Uterus (tissue), 4 donors: Measurements from ENCODE around the gene STPG2. TPM values are rescaled to one million over a fixed set of nuclear protein-coding genes. Genes with fewer than 3 reads are reported as not detected.

Source experiments
- DNase-seq, 2 donors: peaks; one replicate each; pipeline ENCODE4 v3.0.0-alpha.2; 2019 to 2020
- H3K27ac ChIP-seq, 2 donors: fragments of 200-600 bp; sonication (generic); 1 replicate in 1 of 2; 2 replicates in 1 of 2; pipeline ENCODE4 v1.5.1; 2016 to 2018
- H3K27me3 ChIP-seq, 2 donors: fragments of 200-600 bp; sonication (generic); one replicate each; pipeline ENCODE4 v1.5.1; 2018 to 2019; ENCODE audit warnings: control low read depth in 1 of 2
- H3K36me3 ChIP-seq, 2 donors: fragments of 200-600 bp; sonication (generic); one replicate each; pipeline ENCODE4 v1.5.1; 2019; ENCODE audit warnings: control low read depth in 1 of 2
- H3K4me1 ChIP-seq, 2 donors: fragments of 200-600 bp; sonication (generic); one replicate each; pipeline ENCODE4 v1.5.1; 2018 to 2019; ENCODE audit warnings: control low read depth in 1 of 2
- H3K4me3 ChIP-seq, 2 donors: fragments of 200-600 bp; sonication (generic); 1 replicate in 1 of 2; 2 replicates in 1 of 2; pipeline ENCODE4 v1.5.1; 2018 to 2019; ENCODE audit warnings: mild to moderate bottlenecking in 1 of 2
- H3K9me3 ChIP-seq, 2 donors: fragments of 200-600 bp; sonication (generic); one replicate each; pipeline ENCODE4 v1.5.1; 2019; ENCODE audit warnings: control low read depth in 1 of 2
- POLR2A ChIP-seq, 2 donors: fragments of 450-650 bp; IDR thresholded peaks; one replicate each; pipeline ENCODE4 v1.6.1; 2016; ENCODE audit warnings: antibody characterized with exemption in 2 of 2, mild to moderate bottlenecking in 1 of 2, moderate library complexity in 1 of 2
- intact Hi-C: fragments of 100-400 bp; cut with DNase I; formaldehyde crosslinking; loops from one replicate; pipeline ENCODE4 v1.15.1; 2023; ENCODE audit warnings: low total_unique reads
- total RNA-seq, 4 donors: library from RNA; depleted of rRNA in 3 of 4; stranded (reverse); fragments of >200 nt in 3 of 4; gene quantifications; one replicate each; pipeline versions ENCODE4 v1.1.0 to v1.2.4, GENCODE V29; 2014 to 2023
- TF ChIP-seq, protein P1 (sequence below), 4 experiments: fragments of 200-600 bp in 2 of 4; fragments of 450-650 bp in 2 of 4; sonication (generic) in 2 of 4; IDR thresholded peaks; one replicate each; pipeline ENCODE4 v1.5.1; 2016 to 2019; ENCODE audit warnings: antibody characterized with exemption in 4 of 4, mild to moderate bottlenecking in 2 of 4, moderate library complexity in 1 of 4
- donor health status: DM: yes; HTN: yes; CAD: no.

STPG2 gene
- total RNA-seq, 4 donors from 2014 or later = 0.26 to 1.0 (median 0.61) TPM; not detected in 1

DNA sequence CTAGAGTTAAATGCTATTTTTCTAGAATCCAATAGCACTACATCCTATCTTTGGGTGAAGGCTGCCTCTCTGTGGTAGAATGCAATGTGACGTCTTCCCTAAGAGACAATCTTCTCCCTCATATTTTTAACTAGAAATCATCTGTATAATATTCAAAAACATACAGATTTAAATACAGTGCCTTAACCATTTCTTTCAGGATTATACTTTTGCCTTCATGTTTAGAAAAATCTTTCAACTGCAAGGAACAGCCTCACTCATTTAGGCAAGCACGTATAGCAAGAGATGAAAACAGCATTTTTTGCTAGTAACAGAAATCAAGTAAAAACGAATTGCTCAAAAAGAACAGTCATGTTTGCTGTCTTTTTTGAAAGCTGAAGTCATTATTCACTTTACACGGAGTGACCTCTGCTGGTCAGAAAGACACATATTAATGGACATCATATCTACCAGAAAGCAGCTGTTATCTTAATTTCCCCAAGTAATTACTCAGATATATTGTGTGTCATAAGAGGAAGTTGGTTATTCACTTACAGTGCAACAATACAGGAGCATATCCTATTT is 422.3 kb downstream of the STPG2 start:
- DNase-seq = no peak
- Histone ChIP-seq H3K27ac (no peak overlapping the region), H3K36me3 (no peaks in the 10 kb centered on the region), H3K4me3 (no peak overlapping the region), H3K27me3 (no peaks in the 10 kb centered on the region), H3K4me1 (no peaks in the 10 kb centered on the region), H3K9me3 (no peaks in the 10 kb centered on the region)
- intact Hi-C loops = no loop called here
- TF ChIP-seq POLR2A (IDR thresholded peaks at IDR 0.05) = no peak
- TF ChIP-seq, protein P1, sequence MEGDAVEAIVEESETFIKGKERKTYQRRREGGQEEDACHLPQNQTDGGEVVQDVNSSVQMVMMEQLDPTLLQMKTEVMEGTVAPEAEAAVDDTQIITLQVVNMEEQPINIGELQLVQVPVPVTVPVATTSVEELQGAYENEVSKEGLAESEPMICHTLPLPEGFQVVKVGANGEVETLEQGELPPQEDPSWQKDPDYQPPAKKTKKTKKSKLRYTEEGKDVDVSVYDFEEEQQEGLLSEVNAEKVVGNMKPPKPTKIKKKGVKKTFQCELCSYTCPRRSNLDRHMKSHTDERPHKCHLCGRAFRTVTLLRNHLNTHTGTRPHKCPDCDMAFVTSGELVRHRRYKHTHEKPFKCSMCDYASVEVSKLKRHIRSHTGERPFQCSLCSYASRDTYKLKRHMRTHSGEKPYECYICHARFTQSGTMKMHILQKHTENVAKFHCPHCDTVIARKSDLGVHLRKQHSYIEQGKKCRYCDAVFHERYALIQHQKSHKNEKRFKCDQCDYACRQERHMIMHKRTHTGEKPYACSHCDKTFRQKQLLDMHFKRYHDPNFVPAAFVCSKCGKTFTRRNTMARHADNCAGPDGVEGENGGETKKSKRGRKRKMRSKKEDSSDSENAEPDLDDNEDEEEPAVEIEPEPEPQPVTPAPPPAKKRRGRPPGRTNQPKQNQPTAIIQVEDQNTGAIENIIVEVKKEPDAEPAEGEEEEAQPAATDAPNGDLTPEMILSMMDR (IDR thresholded peaks at IDR 0.05) = no peak

GRCh38 chr4:97691111-97691605 is 452.1 kb downstream of the STPG2 start:
- Histone ChIP-seq H3K27ac (no peak overlapping the region), H3K4me1 (no peaks in the 10 kb centered on the region), H3K9me3 (peaks cover 0 to 5% of the 10 kb centered on the region in 2 donors), H3K36me3 (no peaks in the 10 kb centered on the region), H3K4me3 (no peak overlapping the region), H3K27me3 (no peaks in the 10 kb centered on the region)
- no peak for TF ChIP-seq POLR2A (IDR thresholded peaks at IDR 0.05)
- TF ChIP-seq, protein P1 (IDR thresholded peaks at IDR 0.05) = no peak
- intact Hi-C loops = no loop called here
- DNase-seq = no peak

DNA sequence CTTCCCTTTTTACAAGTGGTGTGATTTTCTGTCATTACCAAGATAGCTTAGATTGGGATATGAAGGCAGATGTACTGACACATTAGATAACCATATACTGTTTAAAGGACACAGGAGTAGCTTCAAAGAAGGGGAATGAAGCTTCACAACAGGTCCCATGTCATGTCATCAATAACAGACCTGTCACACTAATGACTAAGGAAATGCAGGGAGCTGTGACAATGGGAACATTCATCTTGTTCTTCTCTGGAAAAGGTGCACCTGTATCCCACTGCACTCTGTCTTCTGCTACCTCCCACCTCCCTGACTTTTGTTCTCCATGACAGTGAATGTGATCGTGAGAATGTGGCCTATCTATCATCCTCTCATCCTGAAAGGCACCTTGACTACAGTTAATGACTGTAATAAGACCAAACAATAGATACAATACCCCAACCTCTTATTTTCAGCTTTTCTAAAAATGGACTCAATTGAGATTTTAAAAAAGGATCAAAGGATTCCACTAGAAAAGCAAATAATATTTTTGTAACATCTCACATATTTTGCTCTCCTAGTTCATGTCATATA is 472.5 kb downstream of the STPG2 start:
- no peak for TF ChIP-seq POLR2A (IDR thresholded peaks at IDR 0.05)
- TF ChIP-seq, protein P1 (IDR thresholded peaks at IDR 0.05) = no peak
- DNase-seq = no peak
- H3K27me3 ChIP-seq = no peaks in the 10 kb centered on the region
- H3K4me3 ChIP-seq = no peak overlapping the region
- no peaks in the 10 kb centered on the region for H3K4me1 ChIP-seq
- H3K9me3 ChIP-seq = no peaks in the 10 kb centered on the region
- intact Hi-C loops = no loop called here
- H3K27ac ChIP-seq = no peak overlapping the region
- H3K36me3 ChIP-seq = no peaks in the 10 kb centered on the region

DNA sequence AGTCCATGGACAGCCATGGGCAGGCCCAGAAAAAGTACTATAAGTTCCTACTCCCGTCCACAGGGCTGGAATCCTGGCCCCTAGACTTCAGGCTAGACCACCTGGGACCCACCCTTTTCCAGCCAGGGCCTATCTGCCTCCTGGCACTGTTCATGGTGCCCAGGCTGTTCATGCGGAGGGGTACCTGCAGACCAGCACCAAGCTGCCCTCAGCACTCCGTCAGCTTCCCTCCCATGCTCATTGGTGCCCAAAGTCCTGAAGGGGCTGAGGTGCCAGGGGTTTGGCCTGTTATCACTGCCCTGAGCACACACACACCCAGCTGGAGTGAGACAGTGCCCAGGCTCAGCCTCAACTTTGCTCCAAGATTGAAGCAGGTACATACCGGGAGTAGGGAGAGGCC is 477.7 kb downstream of the STPG2 start:
- intact Hi-C loops = no loop called here

DNA sequence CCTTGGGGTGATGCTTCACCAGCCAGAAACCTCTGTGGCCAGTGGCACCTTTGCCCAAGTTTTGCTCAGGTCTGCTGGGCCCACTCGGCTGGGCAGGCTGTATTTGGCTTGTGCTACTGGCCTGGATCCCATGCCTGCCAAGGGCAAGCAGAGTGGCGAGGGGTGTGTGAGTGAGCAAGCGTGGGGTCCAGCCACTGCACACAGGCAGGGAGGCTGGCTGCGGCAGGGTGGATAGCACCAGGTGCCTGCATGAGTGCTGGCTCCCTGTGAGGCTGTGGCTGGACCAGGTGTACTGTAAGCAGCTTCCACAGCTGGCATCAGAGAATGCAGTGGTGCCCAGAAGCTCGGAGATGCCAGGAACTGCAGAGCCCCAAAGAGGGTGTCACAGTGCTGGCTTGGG is 478.5 kb downstream of the STPG2 start:
- intact Hi-C loops = no loop called here
- DNase-seq = no peak

More for the DNA sequence above, 477.7 kb downstream of the STPG2 start:
- Histone ChIP-seq H3K4me1 (no peaks in the 10 kb centered on the region), H3K36me3 (no peaks in the 10 kb centered on the region), H3K9me3 (no peaks in the 10 kb centered on the region), H3K27me3 (no peaks in the 10 kb centered on the region), H3K27ac (no peak overlapping the region), H3K4me3 (no peak overlapping the region)
- no peak for DNase-seq
- TF ChIP-seq POLR2A (IDR thresholded peaks at IDR 0.05) = no peak
- TF ChIP-seq, protein P1 (IDR thresholded peaks at IDR 0.05) = no peak

More for the DNA sequence above, 478.5 kb downstream of the STPG2 start:
- no peaks in the 10 kb centered on the region for H3K4me1 ChIP-seq
- H3K27ac ChIP-seq = no peak overlapping the region
- no peaks in the 10 kb centered on the region for H3K9me3 ChIP-seq
- no peak for TF ChIP-seq POLR2A (IDR thresholded peaks at IDR 0.05)
- TF ChIP-seq, protein P1 (IDR thresholded peaks at IDR 0.05) = no peak
- no peak overlapping the region for H3K4me3 ChIP-seq
- no peaks in the 10 kb centered on the region for H3K36me3 ChIP-seq
- no peaks in the 10 kb centered on the region for H3K27me3 ChIP-seq
